Panc1 (cell line): ENCODE data around the gene RASSF6.

Source experiments
- POLR2AphosphoS5 ChIP-seq: IDR thresholded peaks from 2 replicates; pipeline ENCODE4 v1.6.1; 2012; ENCODE audit warnings: mild to moderate bottlenecking, low read depth, low read length, moderate library complexity
- SIN3A ChIP-seq: IDR thresholded peaks from 2 replicates; pipeline ENCODE4 v1.6.1; 2012; ENCODE audit warnings: low read depth, mild to moderate bottlenecking, low read length, moderate library complexity, borderline replicate concordance; ENCODE audit not compliant: insufficient read depth
- TF ChIP-seq, protein P1 (sequence below): fragments of 450-650 bp; IDR thresholded peaks from 2 replicates; pipeline ENCODE4 v1.5.1; 2017; ENCODE audit warnings: mild to moderate bottlenecking
- TF ChIP-seq, protein P2 (sequence below), 2 experiments: IDR thresholded peaks; 2 replicates each; pipeline ENCODE4 v1.6.1; 2011 to 2012; ENCODE audit warnings: low read depth in 2 of 2, control low read depth in 1 of 2, low read length in 1 of 2, mild to moderate bottlenecking in 1 of 2, moderate library complexity in 1 of 2; ENCODE audit not compliant: insufficient read depth in 1 of 2

DNA sequence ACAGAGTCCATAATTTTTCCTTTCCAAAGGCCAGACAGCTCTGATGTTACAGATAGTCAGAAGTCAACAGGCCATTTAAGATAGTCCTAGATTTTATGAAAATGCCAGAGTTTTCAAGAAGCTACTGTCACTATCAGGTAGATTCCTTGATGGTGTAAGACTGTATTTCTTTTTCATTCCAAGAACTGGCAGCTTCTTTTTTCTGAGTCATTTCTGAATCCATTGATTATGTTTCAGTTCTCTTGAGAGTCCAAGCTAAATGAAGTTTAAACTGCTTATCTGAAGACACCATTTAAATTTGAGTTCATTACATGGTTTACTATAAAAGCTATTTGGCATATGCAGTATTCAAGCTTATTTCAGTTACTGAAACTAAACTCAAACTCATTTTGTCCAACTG is 44.6 kb downstream of the RASSF6 start:
- TF ChIP-seq, protein P1, sequence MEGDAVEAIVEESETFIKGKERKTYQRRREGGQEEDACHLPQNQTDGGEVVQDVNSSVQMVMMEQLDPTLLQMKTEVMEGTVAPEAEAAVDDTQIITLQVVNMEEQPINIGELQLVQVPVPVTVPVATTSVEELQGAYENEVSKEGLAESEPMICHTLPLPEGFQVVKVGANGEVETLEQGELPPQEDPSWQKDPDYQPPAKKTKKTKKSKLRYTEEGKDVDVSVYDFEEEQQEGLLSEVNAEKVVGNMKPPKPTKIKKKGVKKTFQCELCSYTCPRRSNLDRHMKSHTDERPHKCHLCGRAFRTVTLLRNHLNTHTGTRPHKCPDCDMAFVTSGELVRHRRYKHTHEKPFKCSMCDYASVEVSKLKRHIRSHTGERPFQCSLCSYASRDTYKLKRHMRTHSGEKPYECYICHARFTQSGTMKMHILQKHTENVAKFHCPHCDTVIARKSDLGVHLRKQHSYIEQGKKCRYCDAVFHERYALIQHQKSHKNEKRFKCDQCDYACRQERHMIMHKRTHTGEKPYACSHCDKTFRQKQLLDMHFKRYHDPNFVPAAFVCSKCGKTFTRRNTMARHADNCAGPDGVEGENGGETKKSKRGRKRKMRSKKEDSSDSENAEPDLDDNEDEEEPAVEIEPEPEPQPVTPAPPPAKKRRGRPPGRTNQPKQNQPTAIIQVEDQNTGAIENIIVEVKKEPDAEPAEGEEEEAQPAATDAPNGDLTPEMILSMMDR: no peak
- TF ChIP-seq POLR2AphosphoS5 (no peak), SIN3A (no peak)
- TF ChIP-seq, protein P2, sequence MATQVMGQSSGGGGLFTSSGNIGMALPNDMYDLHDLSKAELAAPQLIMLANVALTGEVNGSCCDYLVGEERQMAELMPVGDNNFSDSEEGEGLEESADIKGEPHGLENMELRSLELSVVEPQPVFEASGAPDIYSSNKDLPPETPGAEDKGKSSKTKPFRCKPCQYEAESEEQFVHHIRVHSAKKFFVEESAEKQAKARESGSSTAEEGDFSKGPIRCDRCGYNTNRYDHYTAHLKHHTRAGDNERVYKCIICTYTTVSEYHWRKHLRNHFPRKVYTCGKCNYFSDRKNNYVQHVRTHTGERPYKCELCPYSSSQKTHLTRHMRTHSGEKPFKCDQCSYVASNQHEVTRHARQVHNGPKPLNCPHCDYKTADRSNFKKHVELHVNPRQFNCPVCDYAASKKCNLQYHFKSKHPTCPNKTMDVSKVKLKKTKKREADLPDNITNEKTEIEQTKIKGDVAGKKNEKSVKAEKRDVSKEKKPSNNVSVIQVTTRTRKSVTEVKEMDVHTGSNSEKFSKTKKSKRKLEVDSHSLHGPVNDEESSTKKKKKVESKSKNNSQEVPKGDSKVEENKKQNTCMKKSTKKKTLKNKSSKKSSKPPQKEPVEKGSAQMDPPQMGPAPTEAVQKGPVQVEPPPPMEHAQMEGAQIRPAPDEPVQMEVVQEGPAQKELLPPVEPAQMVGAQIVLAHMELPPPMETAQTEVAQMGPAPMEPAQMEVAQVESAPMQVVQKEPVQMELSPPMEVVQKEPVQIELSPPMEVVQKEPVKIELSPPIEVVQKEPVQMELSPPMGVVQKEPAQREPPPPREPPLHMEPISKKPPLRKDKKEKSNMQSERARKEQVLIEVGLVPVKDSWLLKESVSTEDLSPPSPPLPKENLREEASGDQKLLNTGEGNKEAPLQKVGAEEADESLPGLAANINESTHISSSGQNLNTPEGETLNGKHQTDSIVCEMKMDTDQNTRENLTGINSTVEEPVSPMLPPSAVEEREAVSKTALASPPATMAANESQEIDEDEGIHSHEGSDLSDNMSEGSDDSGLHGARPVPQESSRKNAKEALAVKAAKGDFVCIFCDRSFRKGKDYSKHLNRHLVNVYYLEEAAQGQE (IDR thresholded peaks at IDR 0.05; ENCODE audit: insufficient read depth in 1 of 2, low read depth in 2 of 2, low read length in 1 of 2): no peak
